MM.1S (cell line): ENCODE measurements around the gene CCDC92B.

Source experiments
- CTCF ChIP-seq: fragments of 300-600 bp; sonication (generic); IDR thresholded peaks from 2 replicates; pipeline ENCODE4 v1.5.1; 2016; ENCODE audit warnings: antibody characterized with exemption, low read length, mixed read lengths
- EZH2 ChIP-seq: fragments of 300-600 bp; sonication (generic); optimal IDR thresholded peaks from 2 replicates; pipeline ENCODE3; 2017; ENCODE audit warnings: low read depth, mild to moderate bottlenecking, antibody characterized with exemption, low read length, mixed read lengths

- TF ChIP-seq CTCF (no peak), EZH2 (no peak)
These were observed 65.5 kb downstream of the CCDC92B start for GRCh38 chr17:2683912-2684311.
